ENCODE measurements around the gene LMAN2. TPM values are rescaled to one million over a fixed set of nuclear protein-coding genes. Genes with fewer than 3 reads are reported as not detected.

Gene LMAN2
- total RNA-seq, 1 experiment from 2014 or later, result 128 TPM

DNA sequence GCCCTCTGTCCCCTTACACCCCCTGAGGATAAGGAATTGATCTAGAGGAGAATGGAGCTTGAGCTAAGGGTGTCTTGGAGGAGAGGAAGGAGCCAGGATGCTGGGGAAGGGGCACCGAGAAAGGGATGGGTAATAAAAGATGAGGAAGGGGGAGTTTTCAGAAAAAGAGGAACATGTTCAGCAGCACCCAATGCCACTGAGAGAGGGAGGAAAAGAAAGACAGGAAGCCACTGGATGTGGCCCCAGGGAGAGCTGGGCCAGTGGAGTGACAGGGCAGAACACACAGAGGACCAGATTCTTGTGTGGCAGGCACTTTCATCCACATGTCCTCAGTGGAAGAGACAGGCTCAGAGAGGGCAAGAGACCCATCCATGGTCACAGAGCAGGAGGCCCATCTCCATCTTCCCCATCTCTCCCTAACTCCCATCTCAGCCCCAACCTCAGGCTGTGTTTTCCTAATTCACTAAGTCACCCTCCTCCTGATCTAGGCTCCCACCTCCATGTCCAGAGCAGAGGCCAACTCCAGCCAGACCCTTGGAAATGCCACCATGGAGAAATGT, 41.8 kb upstream of the LMAN2 start:
- Histone ChIP-seq H3K79me2 (ENCODE audit: insufficient read depth, low read length) (no peaks in the 10 kb centered on the region), H3K4me1 (ENCODE audit: control insufficient read depth in 1 of 2, insufficient read depth in 2 of 2, low read length in 2 of 2) (peaks cover 21 to 39% of the 10 kb centered on the region in 2 experiments), H3K4me3 (replicated peaks in 1 of 2; ENCODE audit: low read depth in 1 of 2, low read length in 2 of 2) (no peak overlapping the region), H2AFZ (ENCODE audit: low read depth, low read length, poor library complexity, severe bottlenecking) (no peak overlapping the region), H3K27me3 (ENCODE audit: insufficient read depth, low read length) (no peaks in the 10 kb centered on the region), H4K20me1 (ENCODE audit: insufficient read depth) (no peaks in the 10 kb centered on the region), H3K27ac (ENCODE audit: low read depth, low read length) (no peak overlapping the region), H3K9me2 (ENCODE audit: insufficient read depth) (no peaks in the 10 kb centered on the region), H3K9me3 (ENCODE audit: control insufficient read depth in 1 of 2, insufficient read depth in 1 of 2, low read depth in 1 of 2, low read length in 2 of 2) (no peaks in the 10 kb centered on the region), H3K36me3 (ENCODE audit: control insufficient read depth in 1 of 2, insufficient read depth in 2 of 2, low read length in 2 of 2) (no peaks in the 10 kb centered on the region), H3K4me2 (ENCODE audit: low read length) (no peak overlapping the region), H3K9ac (ENCODE audit: low read length) (no peak overlapping the region)
- POLR2A ChIA-PET, result interaction anchor here (0.8 kb wide), 1 partner anchor 297 kb away, joined by 3 read pairs; no protein-coding TSS in a partner anchor
- TF ChIP-seq EZH2phosphoT487 (IDR thresholded peaks at IDR 0.05; ENCODE audit: borderline replicate concordance) (no peak), SIN3A (IDR thresholded peaks at IDR 0.05; ENCODE audit: low read depth) (no peak), YY1 (IDR thresholded peaks at IDR 0.05; ENCODE audit: extremely low read depth, insufficient replicate concordance, low read depth, low read length) (no peak), CBX3 (IDR thresholded peaks at IDR 0.05; ENCODE audit: low read depth) (no peak), EGR1 (IDR thresholded peaks at IDR 0.05; ENCODE audit: low read depth) (no peak), FOSL1 (IDR thresholded peaks at IDR 0.05; ENCODE audit: low read depth) (no peak), RAD21 (IDR thresholded peaks at IDR 0.05; ENCODE audit: low read depth) (no peak), TCF7L2 (IDR thresholded peaks at IDR 0.05; ENCODE audit: borderline replicate concordance, extremely low read depth, insufficient read depth, insufficient read length) (no peak), ZNF274 (IDR thresholded peaks at IDR 0.05; ENCODE audit: low read depth, low read length) (no peak), JUND (IDR thresholded peaks at IDR 0.05) (no peak), ELF1 (IDR thresholded peaks at IDR 0.05; ENCODE audit: borderline replicate concordance, low read depth) (no peak), CEBPB (IDR thresholded peaks at IDR 0.05; ENCODE audit: low read depth) (no peak), EZH2 (IDR thresholded peaks at IDR 0.05) (no peak)
- TF ChIP-seq, protein P1, sequence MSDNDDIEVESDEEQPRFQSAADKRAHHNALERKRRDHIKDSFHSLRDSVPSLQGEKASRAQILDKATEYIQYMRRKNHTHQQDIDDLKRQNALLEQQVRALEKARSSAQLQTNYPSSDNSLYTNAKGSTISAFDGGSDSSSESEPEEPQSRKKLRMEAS (IDR thresholded peaks at IDR 0.05), result no peak
- TF ChIP-seq, protein P2, sequence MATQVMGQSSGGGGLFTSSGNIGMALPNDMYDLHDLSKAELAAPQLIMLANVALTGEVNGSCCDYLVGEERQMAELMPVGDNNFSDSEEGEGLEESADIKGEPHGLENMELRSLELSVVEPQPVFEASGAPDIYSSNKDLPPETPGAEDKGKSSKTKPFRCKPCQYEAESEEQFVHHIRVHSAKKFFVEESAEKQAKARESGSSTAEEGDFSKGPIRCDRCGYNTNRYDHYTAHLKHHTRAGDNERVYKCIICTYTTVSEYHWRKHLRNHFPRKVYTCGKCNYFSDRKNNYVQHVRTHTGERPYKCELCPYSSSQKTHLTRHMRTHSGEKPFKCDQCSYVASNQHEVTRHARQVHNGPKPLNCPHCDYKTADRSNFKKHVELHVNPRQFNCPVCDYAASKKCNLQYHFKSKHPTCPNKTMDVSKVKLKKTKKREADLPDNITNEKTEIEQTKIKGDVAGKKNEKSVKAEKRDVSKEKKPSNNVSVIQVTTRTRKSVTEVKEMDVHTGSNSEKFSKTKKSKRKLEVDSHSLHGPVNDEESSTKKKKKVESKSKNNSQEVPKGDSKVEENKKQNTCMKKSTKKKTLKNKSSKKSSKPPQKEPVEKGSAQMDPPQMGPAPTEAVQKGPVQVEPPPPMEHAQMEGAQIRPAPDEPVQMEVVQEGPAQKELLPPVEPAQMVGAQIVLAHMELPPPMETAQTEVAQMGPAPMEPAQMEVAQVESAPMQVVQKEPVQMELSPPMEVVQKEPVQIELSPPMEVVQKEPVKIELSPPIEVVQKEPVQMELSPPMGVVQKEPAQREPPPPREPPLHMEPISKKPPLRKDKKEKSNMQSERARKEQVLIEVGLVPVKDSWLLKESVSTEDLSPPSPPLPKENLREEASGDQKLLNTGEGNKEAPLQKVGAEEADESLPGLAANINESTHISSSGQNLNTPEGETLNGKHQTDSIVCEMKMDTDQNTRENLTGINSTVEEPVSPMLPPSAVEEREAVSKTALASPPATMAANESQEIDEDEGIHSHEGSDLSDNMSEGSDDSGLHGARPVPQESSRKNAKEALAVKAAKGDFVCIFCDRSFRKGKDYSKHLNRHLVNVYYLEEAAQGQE (IDR thresholded peaks at IDR 0.05; ENCODE audit: low read depth), result no peak
- TF ChIP-seq, protein P3, sequence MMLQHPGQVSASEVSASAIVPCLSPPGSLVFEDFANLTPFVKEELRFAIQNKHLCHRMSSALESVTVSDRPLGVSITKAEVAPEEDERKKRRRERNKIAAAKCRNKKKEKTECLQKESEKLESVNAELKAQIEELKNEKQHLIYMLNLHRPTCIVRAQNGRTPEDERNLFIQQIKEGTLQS (IDR thresholded peaks at IDR 0.05), result no peak
- no peak for ATAC-seq
- intact Hi-C loops (cut with micrococcal nuclease), result no loop called here
- RAD21 ChIA-PET (ENCODE audit: low non-redundant PET in 1 of 2, low total read pairs in 2 of 2, uncharacterized antibody in 2 of 2, unreplicated experiment in 2 of 2), result no interaction called here
- DNase-seq (ENCODE audit: low read depth, low spot score), result no peak
- no TSS peak for BruUV-seq (replicated peaks)
- CTCF ChIA-PET, result interaction anchor here (1.0 kb wide), 1 partner anchor 24 kb away, joined by 3 read pairs; no protein-coding TSS in a partner anchor
